K562 (cell line): ENCODE measurements around the gene JUND. TPM values are rescaled to one million over a fixed set of nuclear protein-coding genes. Genes with fewer than 3 reads are reported as not detected.
A peak's percentile ranks its signal among the peaks of the same experiment; 100 is the strongest.

Experiments used
- CSDE1 ChIP-seq, 2 experiments: fragments of 450-650 bp; IDR thresholded peaks; 2 replicates each; pipeline ENCODE4 v1.6.1; 2016; ENCODE audit warnings: mild to moderate bottlenecking in 1 of 2
- CXXC5 ChIP-seq: fragments of 250-450 bp; sonication (Bioruptor Pico); IDR thresholded peaks from 2 replicates; pipeline ENCODE4 v1.8.0; 2022; ENCODE audit warnings: inconsistent platforms, mild to moderate bottlenecking, moderate library complexity
- GATA2 ChIP-seq: sonication (generic); formaldehyde crosslinking; IDR thresholded peaks from 2 replicates; pipeline ENCODE4 v1.4.0; 2020; ENCODE audit warnings: mild to moderate bottlenecking, missing genetic modification reagents
- JUNB ChIP-seq: fragments of 450-650 bp; formaldehyde crosslinking; conservative IDR thresholded peaks from 2 replicates; pipeline ENCODE4 v1.4.0; 2020; ENCODE audit warnings: mild to moderate bottlenecking
- MIER1 ChIP-seq: fragments of 450-650 bp; IDR thresholded peaks from 2 replicates; pipeline ENCODE4 v1.6.1; 2016; ENCODE audit warnings: antibody characterized with exemption, mild to moderate bottlenecking, low read depth
- MTA1 ChIP-seq: fragments of 450-650 bp; IDR thresholded peaks from 2 replicates; pipeline ENCODE4 v1.6.1; 2017; ENCODE audit warnings: borderline replicate concordance
- SRSF3 ChIP-seq: fragments of 200-400 bp; formaldehyde crosslinking; IDR thresholded peaks from 2 replicates; pipeline ENCODE4 v1.6.1; 2016; ENCODE audit warnings: mild to moderate bottlenecking, low read length, moderate library complexity; ENCODE audit not compliant: insufficient read depth
- ZNF551 ChIP-seq: fragments of 250-450 bp; sonication (Bioruptor Pico); IDR thresholded peaks from 2 replicates; pipeline ENCODE4 v1.5.0; 2021; ENCODE audit warnings: mild to moderate bottlenecking, moderate library complexity
- polyA plus RNA-seq, 8 experiments: library from polyadenylated mRNA; depleted of rRNA in 4 of 8; stranded (reverse) in 5 of 8; unstranded in 3 of 8; fragments of >200 nt; fragmentation: Nextera tagmentation in 2 of 8; fragmentation: Illumina TruSeq in 1 of 8; extraction: Ambion mirVana in 2 of 8; extraction: Trizol in 1 of 8; gene quantifications; 2 replicates each; pipeline versions ENCODE4 v1.2.1 to v1.2.3, GENCODE V29; 2011 to 2014; ENCODE audit warnings: inconsistent platforms in 1 of 8, missing spikeins in 1 of 8
- total RNA-seq, 7 experiments: library from RNA; depleted of rRNA in 6 of 7; stranded (reverse); fragments of >200 nt in 6 of 7; fragmentation: Illumina TruSeq in 2 of 7; extraction: Trizol in 2 of 7; gene quantifications; 2 replicates each; pipeline versions ENCODE4 v1.2.1 to v1.2.3, GENCODE V29; 2011 to 2021; ENCODE audit warnings: low replicate concordance in 1 of 7
- TF ChIP-seq, protein P1 (sequence below), 2 experiments: fragments of 450-650 bp; formaldehyde crosslinking in 1 of 2; IDR thresholded peaks; 2 replicates each; pipeline versions ENCODE4 v1.4.0 to v1.6.1; 2014 to 2020; ENCODE audit warnings: mild to moderate bottlenecking in 2 of 2, borderline replicate concordance in 1 of 2, low read depth in 1 of 2
- TF ChIP-seq, protein P2 (sequence below): fragments of 450-650 bp; IDR thresholded peaks from 2 replicates; pipeline ENCODE4 v1.6.1; 2016; ENCODE audit warnings: antibody characterized with exemption
- TF ChIP-seq, protein P3 (sequence below): fragments of 200-800 bp; sonication (Bioruptor generic); IDR thresholded peaks from 2 replicates; pipeline ENCODE4 v1.6.1; 2016; ENCODE audit warnings: missing genetic modification characterization, missing compliant biosample characterization
- TF ChIP-seq, protein P4 (sequence below): fragments of 250-450 bp; sonication (Bioruptor Pico); IDR thresholded peaks from 2 replicates; pipeline ENCODE4 v1.8.0; 2021; ENCODE audit warnings: moderate library complexity, mild to moderate bottlenecking, inconsistent platforms

JUND gene
- total and polyA plus RNA-seq, 9 of the 15 experiments (the other 6 are each of a cell fraction or from before 2014, with no cell fraction given) = 6.4 to 286 (median 42.3) TPM

DNA sequence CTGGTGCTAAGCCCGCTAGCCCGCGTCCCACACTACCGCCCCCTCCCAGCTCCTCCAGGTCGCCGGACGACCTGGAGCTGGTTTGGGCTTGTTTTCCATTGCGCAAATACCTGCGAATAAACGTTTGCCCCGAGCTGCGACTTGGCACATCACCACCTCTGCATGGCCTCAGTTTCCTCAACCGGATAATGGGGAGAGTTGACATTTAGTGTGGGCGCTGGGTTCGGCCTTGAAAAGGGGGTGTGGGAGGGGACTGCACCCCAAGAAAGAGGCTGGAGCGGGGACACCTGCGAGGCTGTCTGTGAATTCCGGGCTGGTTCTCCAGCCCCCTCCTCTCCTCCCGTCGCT is 11.0 kb upstream of the JUND start (continued):
- TF ChIP-seq, protein P1, sequence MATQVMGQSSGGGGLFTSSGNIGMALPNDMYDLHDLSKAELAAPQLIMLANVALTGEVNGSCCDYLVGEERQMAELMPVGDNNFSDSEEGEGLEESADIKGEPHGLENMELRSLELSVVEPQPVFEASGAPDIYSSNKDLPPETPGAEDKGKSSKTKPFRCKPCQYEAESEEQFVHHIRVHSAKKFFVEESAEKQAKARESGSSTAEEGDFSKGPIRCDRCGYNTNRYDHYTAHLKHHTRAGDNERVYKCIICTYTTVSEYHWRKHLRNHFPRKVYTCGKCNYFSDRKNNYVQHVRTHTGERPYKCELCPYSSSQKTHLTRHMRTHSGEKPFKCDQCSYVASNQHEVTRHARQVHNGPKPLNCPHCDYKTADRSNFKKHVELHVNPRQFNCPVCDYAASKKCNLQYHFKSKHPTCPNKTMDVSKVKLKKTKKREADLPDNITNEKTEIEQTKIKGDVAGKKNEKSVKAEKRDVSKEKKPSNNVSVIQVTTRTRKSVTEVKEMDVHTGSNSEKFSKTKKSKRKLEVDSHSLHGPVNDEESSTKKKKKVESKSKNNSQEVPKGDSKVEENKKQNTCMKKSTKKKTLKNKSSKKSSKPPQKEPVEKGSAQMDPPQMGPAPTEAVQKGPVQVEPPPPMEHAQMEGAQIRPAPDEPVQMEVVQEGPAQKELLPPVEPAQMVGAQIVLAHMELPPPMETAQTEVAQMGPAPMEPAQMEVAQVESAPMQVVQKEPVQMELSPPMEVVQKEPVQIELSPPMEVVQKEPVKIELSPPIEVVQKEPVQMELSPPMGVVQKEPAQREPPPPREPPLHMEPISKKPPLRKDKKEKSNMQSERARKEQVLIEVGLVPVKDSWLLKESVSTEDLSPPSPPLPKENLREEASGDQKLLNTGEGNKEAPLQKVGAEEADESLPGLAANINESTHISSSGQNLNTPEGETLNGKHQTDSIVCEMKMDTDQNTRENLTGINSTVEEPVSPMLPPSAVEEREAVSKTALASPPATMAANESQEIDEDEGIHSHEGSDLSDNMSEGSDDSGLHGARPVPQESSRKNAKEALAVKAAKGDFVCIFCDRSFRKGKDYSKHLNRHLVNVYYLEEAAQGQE (IDR thresholded peaks at IDR 0.05; ENCODE audit: borderline replicate concordance) = peak; percentile 80
- TF ChIP-seq, protein P1 (CRISPR knock-in tag; IDR thresholded peaks at IDR 0.05; ENCODE audit: low read depth) = no peak
- no peak for TF ChIP-seq SRSF3
- no peak for TF ChIP-seq CXXC5 (CRISPR knock-in tag)
- TF ChIP-seq, protein P2, sequence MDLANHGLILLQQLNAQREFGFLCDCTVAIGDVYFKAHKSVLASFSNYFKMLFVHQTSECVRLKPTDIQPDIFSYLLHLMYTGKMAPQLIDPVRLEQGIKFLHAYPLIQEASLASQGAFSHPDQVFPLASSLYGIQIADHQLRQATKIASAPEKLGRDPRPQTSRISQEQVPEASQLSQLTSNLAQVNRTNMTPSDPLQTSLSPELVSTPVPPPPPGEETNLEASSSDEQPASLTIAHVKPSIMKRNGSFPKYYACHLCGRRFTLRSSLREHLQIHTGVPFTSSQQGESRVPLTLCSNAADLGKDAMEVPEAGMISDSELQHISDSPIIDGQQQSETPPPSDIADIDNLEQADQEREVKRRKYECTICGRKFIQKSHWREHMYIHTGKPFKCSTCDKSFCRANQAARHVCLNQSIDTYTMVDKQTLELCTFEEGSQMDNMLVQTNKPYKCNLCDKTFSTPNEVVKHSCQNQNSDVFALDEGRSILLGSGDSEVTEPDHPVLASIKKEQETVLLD = 0 out of 2 replicates have a peak, but pooled peaks have one; percentile 11
- TF ChIP-seq MIER1 = no peak
- no peak for TF ChIP-seq GATA2 (CRISPR knock-in tag)
- no peak for TF ChIP-seq ZNF551
- TF ChIP-seq, protein P3, sequence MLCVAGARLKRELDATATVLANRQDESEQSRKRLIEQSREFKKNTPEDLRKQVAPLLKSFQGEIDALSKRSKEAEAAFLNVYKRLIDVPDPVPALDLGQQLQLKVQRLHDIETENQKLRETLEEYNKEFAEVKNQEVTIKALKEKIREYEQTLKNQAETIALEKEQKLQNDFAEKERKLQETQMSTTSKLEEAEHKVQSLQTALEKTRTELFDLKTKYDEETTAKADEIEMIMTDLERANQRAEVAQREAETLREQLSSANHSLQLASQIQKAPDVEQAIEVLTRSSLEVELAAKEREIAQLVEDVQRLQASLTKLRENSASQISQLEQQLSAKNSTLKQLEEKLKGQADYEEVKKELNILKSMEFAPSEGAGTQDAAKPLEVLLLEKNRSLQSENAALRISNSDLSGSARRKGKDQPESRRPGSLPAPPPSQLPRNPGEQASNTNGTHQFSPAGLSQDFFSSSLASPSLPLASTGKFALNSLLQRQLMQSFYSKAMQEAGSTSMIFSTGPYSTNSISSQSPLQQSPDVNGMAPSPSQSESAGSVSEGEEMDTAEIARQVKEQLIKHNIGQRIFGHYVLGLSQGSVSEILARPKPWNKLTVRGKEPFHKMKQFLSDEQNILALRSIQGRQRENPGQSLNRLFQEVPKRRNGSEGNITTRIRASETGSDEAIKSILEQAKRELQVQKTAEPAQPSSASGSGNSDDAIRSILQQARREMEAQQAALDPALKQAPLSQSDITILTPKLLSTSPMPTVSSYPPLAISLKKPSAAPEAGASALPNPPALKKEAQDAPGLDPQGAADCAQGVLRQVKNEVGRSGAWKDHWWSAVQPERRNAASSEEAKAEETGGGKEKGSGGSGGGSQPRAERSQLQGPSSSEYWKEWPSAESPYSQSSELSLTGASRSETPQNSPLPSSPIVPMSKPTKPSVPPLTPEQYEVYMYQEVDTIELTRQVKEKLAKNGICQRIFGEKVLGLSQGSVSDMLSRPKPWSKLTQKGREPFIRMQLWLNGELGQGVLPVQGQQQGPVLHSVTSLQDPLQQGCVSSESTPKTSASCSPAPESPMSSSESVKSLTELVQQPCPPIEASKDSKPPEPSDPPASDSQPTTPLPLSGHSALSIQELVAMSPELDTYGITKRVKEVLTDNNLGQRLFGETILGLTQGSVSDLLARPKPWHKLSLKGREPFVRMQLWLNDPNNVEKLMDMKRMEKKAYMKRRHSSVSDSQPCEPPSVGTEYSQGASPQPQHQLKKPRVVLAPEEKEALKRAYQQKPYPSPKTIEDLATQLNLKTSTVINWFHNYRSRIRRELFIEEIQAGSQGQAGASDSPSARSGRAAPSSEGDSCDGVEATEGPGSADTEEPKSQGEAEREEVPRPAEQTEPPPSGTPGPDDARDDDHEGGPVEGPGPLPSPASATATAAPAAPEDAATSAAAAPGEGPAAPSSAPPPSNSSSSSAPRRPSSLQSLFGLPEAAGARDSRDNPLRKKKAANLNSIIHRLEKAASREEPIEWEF (CRISPR knock-in tag) = no peak
- TF ChIP-seq CSDE1 (IDR thresholded peaks at IDR 0.05) = no peak; a peak in 1 of 4 replicates
- no peak for TF ChIP-seq JUNB (CRISPR knock-in tag)
- no peak for TF ChIP-seq MTA1
- TF ChIP-seq, protein P4, sequence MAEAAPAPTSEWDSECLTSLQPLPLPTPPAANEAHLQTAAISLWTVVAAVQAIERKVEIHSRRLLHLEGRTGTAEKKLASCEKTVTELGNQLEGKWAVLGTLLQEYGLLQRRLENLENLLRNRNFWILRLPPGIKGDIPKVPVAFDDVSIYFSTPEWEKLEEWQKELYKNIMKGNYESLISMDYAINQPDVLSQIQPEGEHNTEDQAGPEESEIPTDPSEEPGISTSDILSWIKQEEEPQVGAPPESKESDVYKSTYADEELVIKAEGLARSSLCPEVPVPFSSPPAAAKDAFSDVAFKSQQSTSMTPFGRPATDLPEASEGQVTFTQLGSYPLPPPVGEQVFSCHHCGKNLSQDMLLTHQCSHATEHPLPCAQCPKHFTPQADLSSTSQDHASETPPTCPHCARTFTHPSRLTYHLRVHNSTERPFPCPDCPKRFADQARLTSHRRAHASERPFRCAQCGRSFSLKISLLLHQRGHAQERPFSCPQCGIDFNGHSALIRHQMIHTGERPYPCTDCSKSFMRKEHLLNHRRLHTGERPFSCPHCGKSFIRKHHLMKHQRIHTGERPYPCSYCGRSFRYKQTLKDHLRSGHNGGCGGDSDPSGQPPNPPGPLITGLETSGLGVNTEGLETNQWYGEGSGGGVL = no peak
